T-helper 17 cell (primary cell): Measurements from ENCODE around the gene LAMA5. TPM values are rescaled to one million over a fixed set of nuclear protein-coding genes. Genes with fewer than 3 reads are reported as not detected.

Experiments used
- ATAC-seq: fragments of 150-1000 bp; cut with Tn5 transposase; 2 replicates; pipeline ENCODE4 v1.10.0; 2021; ENCODE audit warnings: mild to moderate bottlenecking, moderate library complexity
- DNase-seq, 3 donors: peaks; one replicate each; pipeline versions ENCODE4 v3.0.0 to v3.0.0-alpha.2; 2020 to 2021
- H3K9me3 ChIP-seq: one replicate; pipeline ENCODE4 v1.7.0; 2013; ENCODE audit warnings: low read length, mild to moderate bottlenecking; ENCODE audit not compliant: control insufficient read depth, poor library complexity, severe bottlenecking
- H3K27ac Mint-ChIP-seq: one replicate; pipeline ENCODE4 v1.8.0; 2022; ENCODE audit warnings: mild to moderate bottlenecking, moderate library complexity, mixed read lengths
- H3K27me3 Mint-ChIP-seq: one replicate; pipeline ENCODE4 v1.8.0; 2022; ENCODE audit warnings: mixed read lengths
- H3K36me3 Mint-ChIP-seq: one replicate; pipeline ENCODE4 v1.8.0; 2022; ENCODE audit warnings: low read depth, mixed read lengths
- H3K4me1 Mint-ChIP-seq: one replicate; pipeline ENCODE4 v1.8.0; 2022; ENCODE audit warnings: mild to moderate bottlenecking, mixed read lengths
- H3K4me3 Mint-ChIP-seq: one replicate; pipeline ENCODE4 v1.8.0; 2022; ENCODE audit warnings: mild to moderate bottlenecking, moderate library complexity, mixed read lengths
- total RNA-seq, 4 donors: library from RNA in 2 of 4; stranded (reverse) in 2 of 4; gene quantifications; one replicate each; pipeline ENCODE4 v1.2.3 and lab custom pipeline; 2022 to 2026

LAMA5 gene
- total RNA-seq, 2 donors from 2014 or later, result 0.50 to 0.72 TPM

- DNase-seq (no peak), ATAC-seq (no peak)
- Mint-ChIP-seq H3K4me1 (no peaks in the 10 kb centered on the region), H3K4me3 (no peak overlapping the region), H3K27ac (no peak overlapping the region), H3K36me3 (peaks cover 2% of the 10 kb centered on the region), H3K27me3 (no peaks in the 10 kb centered on the region)
- no peaks in the 10 kb centered on the region for H3K9me3 ChIP-seq
Measured at GRCh38 chr20:62351469-62352401, 15.4 kb downstream of the LAMA5 start.

- ATAC-seq (no peak), DNase-seq (no peak)
- no peaks in the 10 kb centered on the region for H3K9me3 ChIP-seq
- Mint-ChIP-seq H3K36me3 (peaks cover 2% of the 10 kb centered on the region), H3K27ac (no peak overlapping the region), H3K27me3 (no peaks in the 10 kb centered on the region), H3K4me1 (no peaks in the 10 kb centered on the region), H3K4me3 (no peak overlapping the region)
Measured at GRCh38 chr20:62350629-62351422, 16.3 kb downstream of the LAMA5 start.

DNA sequence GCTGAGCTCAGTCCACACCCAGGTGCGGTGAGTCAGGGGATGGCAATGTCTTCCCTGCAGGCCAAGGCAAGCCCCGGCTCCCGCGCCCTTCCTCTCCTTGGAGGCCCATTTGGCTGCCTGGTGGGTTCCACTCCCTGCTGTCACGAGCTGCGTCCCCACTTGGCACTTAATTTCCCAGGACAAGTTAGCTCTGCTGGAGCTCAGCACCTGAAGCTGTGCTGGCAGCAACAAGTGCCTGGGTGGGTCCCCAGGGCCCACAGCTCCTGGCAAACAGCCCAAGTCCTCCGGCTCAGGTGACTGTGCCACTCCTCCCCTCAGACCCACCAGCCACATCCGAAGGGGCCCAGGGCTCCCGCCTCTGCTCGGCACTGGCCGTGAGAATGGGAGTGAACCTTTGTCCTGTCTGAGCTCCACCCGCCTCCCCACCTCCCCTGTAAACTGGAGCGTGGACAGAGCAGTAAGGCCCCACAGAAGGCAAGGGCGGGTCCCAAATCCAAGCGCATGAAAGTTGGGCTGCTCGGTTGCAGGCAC, 16.9 kb downstream of the LAMA5 start:
- Mint-ChIP-seq H3K4me3 (no peak overlapping the region), H3K27ac (no peak overlapping the region), H3K36me3 (peaks cover 2% of the 10 kb centered on the region), H3K27me3 (no peaks in the 10 kb centered on the region), H3K4me1 (no peaks in the 10 kb centered on the region)
- DNase-seq, result no peak
- ATAC-seq, result no peak
- H3K9me3 ChIP-seq, result no peaks in the 10 kb centered on the region

DNA sequence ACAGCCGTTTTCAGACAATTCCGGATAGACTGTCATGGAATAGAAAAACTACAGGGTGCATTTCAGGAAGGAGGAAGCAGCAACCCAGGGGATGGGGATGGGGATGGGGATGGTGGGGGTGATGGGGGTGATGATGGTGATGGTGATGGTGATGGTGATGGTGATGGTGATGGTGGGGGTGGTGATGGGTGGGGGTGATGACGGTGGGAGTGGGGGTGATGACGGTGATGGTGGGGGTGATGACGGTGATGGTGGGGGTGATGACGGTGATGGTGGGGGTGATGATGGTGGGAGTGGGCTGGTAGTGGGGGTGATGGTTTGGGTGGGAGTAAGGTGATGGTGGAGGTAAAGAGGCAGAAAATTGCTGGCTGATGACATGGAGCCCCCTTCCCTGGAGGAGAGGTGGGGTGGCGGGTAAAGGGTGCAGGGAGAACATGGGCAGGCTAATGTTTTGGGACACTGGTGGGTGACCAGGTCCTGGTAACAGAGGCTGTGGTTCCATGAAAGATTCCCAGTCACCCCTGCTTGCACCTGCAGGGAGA, 17.5 kb downstream of the LAMA5 start:
- no peak for DNase-seq
- no peak overlapping the region for H3K4me3 Mint-ChIP-seq

GRCh38 chr20:62348604-62349003, 18.5 kb downstream of the LAMA5 start:
- H3K27ac Mint-ChIP-seq, result no peak overlapping the region
- no peaks in the 10 kb centered on the region for H3K4me1 Mint-ChIP-seq
- no peak overlapping the region for H3K4me3 Mint-ChIP-seq
- ATAC-seq (no peak), DNase-seq (no peak)
- peaks cover 2% of the 10 kb centered on the region for H3K36me3 Mint-ChIP-seq
- H3K27me3 Mint-ChIP-seq, result no peaks in the 10 kb centered on the region
- H3K9me3 ChIP-seq, result no peaks in the 10 kb centered on the region

More for the DNA sequence above, 17.5 kb downstream of the LAMA5 start:
- ATAC-seq, result no peak
- Mint-ChIP-seq H3K27me3 (no peaks in the 10 kb centered on the region), H3K4me1 (no peaks in the 10 kb centered on the region), H3K27ac (no peak overlapping the region), H3K36me3 (peaks cover 2% of the 10 kb centered on the region)
- H3K9me3 ChIP-seq, result no peaks in the 10 kb centered on the region

GRCh38 chr20:62347445-62347844, 19.7 kb downstream of the LAMA5 start:
- H3K27me3 Mint-ChIP-seq, result peaks cover 6% of the 10 kb centered on the region
- no peak for ATAC-seq
- no peak for DNase-seq
- H3K27ac Mint-ChIP-seq, result no peak overlapping the region
- H3K4me3 Mint-ChIP-seq, result no peak overlapping the region
- H3K36me3 Mint-ChIP-seq, result peaks cover 2% of the 10 kb centered on the region
- H3K4me1 Mint-ChIP-seq, result no peaks in the 10 kb centered on the region
- H3K9me3 ChIP-seq, result no peaks in the 10 kb centered on the region

DNA sequence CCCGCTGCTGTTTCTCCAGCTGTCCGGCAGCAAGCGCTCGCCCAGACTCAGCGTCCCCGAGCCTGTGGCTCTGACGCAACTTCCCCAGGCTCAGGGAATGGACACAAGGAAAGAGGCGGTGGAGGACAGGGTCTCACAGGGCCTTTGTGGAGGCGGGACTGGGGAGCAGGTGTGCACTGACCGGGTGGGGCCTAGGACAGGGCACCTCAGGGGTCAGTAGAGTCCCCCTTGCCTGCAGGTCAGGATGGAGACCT, 20.0 kb downstream of the LAMA5 start:
- Mint-ChIP-seq H3K4me3 (no peak overlapping the region), H3K4me1 (no peaks in the 10 kb centered on the region)

GRCh38 chr20:62346398-62347150, 20.5 kb downstream of the LAMA5 start:
- H3K27me3 Mint-ChIP-seq, result peaks cover 6% of the 10 kb centered on the region
- no peak for DNase-seq
- H3K4me3 Mint-ChIP-seq, result no peak overlapping the region
- peaks cover 2% of the 10 kb centered on the region for H3K36me3 Mint-ChIP-seq
- no peak overlapping the region for H3K27ac Mint-ChIP-seq
- H3K9me3 ChIP-seq, result no peaks in the 10 kb centered on the region
- no peak for ATAC-seq
- no peaks in the 10 kb centered on the region for H3K4me1 Mint-ChIP-seq

More for the DNA sequence above, 20.0 kb downstream of the LAMA5 start:
- no peaks in the 10 kb centered on the region for H3K9me3 ChIP-seq
- no peak for DNase-seq
- H3K27ac Mint-ChIP-seq, result no peak overlapping the region
- peaks cover 2% of the 10 kb centered on the region for H3K36me3 Mint-ChIP-seq
- no peak for ATAC-seq
- peaks cover 6% of the 10 kb centered on the region for H3K27me3 Mint-ChIP-seq

GRCh38 chr20:62345681-62346370, 21.3 kb downstream of the LAMA5 start:
- no peaks in the 10 kb centered on the region for H3K9me3 ChIP-seq
- H3K36me3 Mint-ChIP-seq, result peaks cover 2% of the 10 kb centered on the region
- no peak overlapping the region for H3K27ac Mint-ChIP-seq
- no peak for DNase-seq
- H3K4me3 Mint-ChIP-seq, result no peak overlapping the region
- ATAC-seq, result no peak
- H3K4me1 Mint-ChIP-seq, result no peaks in the 10 kb centered on the region
- H3K27me3 Mint-ChIP-seq, result peaks cover 6% of the 10 kb centered on the region

DNA sequence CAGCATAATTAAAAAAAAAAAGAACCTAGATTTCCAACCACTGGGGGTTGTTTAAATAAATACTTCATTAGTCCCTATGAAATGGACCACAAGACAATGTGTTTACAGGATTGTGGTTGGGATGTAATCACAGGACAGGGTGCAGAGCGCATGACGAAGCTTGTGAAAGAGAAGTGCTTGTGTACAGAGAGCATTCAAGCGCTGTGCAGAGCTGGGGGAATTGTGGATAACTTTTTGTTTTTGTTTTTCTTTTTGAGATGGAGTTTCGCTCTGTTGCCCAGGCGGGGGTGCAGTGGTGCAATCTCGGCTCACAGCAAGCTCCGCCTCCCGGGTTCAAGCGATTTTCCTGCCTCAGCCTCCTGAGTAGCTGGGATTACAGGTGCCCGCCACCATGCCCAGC, 22.3 kb downstream of the LAMA5 start:
- Mint-ChIP-seq H3K36me3 (peaks cover 2% of the 10 kb centered on the region), H3K27ac (no peak overlapping the region), H3K4me1 (no peaks in the 10 kb centered on the region), H3K27me3 (peaks cover 6% of the 10 kb centered on the region), H3K4me3 (no peak overlapping the region)
- ATAC-seq, result no peak
- no peaks in the 10 kb centered on the region for H3K9me3 ChIP-seq
- no peak for DNase-seq

DNA sequence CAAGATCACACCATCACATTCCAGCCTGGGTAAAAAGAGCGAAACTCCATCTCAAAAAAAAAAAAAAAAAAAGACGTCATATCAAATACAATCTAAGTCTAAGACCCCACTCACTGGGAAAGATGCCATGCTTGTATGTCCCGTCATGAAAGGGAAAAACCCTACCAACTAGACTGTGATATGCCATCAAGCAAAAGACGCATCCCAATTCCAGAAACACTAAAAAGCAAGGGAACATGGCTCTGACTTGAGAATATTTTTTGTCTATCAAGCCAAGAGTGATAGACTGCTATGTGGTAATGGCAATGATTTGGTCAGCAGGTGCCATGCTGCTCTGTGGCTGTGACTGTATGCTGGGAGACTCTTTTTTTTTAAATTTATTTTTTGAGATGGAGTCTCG, 23.0 kb downstream of the LAMA5 start:
- no peaks in the 10 kb centered on the region for H3K9me3 ChIP-seq
- Mint-ChIP-seq H3K27ac (no peak overlapping the region), H3K36me3 (peaks cover 2% of the 10 kb centered on the region), H3K4me1 (no peaks in the 10 kb centered on the region), H3K4me3 (no peak overlapping the region), H3K27me3 (peaks cover 6% of the 10 kb centered on the region)
- no peak for ATAC-seq
- no peak for DNase-seq

DNA sequence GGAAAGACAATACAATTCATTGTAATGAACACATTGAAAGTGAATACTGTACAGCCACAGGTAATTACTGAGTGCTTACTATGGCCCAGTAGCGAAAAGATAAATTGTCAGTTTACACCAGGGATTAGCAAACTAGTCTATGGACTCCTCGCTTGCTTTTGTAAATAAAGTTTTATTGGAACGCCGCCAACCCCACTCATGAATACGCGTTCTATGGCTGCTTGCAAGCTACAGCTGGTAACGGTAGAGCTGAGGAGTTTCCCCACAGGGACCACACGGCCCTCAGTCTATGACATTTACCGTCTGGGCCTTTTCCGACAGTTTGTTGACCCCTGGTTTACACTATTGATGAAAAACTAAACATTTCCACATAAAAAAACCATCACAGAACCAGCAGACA, 24.2 kb downstream of the LAMA5 start:
- no peak overlapping the region for H3K4me3 Mint-ChIP-seq
- no peaks in the 10 kb centered on the region for H3K36me3 Mint-ChIP-seq
- peaks cover 12% of the 10 kb centered on the region for H3K27me3 Mint-ChIP-seq
- H3K9me3 ChIP-seq, result no peaks in the 10 kb centered on the region
- H3K4me1 Mint-ChIP-seq, result no peaks in the 10 kb centered on the region
- DNase-seq (no peak), ATAC-seq (no peak)
- H3K27ac Mint-ChIP-seq, result no peak overlapping the region
